Forelimb muscle (tissue), 1 donor: ENCODE results near the gene ARHGAP18. TPM values are rescaled to one million over a fixed set of nuclear protein-coding genes. Genes with fewer than 3 reads are reported as not detected.

ENCODE experiments used
- DNase-seq: peaks from one replicate; pipeline ENCODE4 v3.0.0-alpha.2; 2013; ENCODE audit warnings: low read depth
- polyA plus RNA-seq: library from polyadenylated mRNA; unstranded; fragments of 120-200 nt; gene quantifications from one replicate; pipeline ENCODE4 v1.2.1, GENCODE V29; 2013; ENCODE audit not compliant: insufficient read length

ARHGAP18 gene
- polyA plus RNA-seq, 1 donor: 14.1 TPM

DNA sequence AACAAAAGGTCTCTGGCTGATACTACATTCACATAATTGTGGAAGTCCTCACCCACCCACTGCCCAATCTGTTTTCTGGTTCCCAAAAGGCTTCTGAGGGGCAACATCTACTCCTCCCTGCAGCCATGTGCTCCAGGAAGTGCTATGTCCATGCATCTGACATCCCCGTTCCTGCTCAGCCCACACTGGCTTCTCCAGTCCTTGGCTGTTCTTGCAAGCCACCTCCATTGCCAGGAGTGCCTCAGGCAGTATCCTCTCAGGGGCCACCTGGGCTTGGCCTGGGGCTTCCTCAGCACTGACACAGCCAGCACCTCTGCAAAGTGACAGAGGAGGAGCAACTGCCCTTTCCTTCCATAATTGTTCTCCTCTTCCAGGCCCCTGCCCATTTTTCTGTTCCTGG lies 18.3 kb downstream of the ARHGAP18 start:
- no peak for DNase-seq

DNA sequence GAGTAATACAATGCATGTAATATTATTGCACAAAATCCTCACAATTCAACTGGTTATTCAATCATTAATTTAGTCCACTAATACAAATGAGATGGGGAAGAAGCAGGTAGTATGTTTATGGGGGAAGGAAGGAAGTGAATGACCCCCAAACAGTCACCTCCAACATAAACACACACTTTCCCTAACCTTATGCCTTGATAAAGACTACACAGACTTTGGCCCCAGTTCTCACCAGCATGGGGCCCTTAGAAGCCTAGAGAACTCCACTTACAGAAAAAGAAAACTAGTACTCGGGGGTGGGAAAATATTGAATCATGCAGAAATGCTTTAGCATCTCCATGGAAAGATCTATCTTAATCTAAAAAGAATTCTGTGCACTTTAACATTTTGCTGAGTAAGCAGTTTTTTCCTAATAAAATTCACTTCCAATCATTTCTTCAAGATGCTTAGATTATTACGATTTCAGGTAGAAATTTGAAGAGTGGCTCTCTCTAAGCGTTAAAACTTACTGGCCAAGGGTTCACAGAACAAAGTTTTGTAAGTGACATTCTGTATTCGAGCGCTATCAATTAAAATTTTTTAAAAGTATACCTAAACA lies 18.8 kb downstream of the ARHGAP18 start:
- DNase-seq: no peak

DNA sequence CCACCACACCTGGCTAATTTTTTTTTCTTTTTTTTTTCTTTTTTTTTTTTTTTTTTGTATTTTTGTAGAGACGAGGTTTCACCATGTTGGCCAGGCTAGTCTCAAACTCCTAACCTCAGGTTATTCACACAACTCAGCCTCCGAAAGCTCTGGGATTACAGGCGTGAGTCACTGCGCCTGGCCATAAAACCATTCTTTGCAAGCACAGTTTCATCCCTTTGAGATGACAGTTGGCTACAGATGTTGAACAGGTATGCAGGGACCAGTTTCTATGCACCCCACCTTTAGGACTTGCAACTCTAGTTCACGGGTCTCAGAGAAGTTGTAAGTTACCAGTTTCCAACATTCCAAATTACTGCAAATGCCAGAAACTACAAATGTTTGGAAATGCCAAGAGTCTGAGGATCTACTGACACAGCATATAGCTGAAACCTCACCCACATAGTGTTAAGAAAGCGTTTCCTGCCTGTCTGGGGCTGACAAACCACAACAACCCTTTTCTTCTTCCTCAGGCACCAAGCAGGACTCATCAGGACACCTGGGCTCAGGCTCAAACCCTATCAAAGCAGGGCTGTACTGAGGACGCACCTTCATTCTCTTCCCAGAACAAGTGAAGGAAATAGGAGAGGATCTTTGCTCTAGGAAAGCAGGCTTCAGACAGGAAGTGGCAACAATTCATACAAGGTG lies 22.9 kb downstream of the ARHGAP18 start:
- DNase-seq: no peak

DNA sequence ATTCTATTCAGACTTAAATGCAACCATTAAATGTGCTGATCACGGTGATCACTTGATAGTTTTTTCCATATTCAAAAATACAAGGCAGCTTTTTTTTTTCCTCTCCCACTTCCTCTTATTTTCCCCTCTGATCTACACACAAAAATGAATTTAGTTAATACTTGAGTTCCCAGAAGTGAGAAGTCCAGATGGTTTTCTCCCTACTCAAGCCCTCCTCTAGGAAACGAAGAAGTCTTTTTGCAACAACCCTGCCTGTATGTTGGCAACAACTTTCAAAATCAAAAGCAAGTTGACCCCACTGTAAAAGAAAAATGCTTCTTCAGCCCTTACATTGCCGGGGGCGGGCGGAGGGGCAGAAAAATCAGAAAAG lies 24.3 kb downstream of the ARHGAP18 start:
- DNase-seq: no peak

DNA sequence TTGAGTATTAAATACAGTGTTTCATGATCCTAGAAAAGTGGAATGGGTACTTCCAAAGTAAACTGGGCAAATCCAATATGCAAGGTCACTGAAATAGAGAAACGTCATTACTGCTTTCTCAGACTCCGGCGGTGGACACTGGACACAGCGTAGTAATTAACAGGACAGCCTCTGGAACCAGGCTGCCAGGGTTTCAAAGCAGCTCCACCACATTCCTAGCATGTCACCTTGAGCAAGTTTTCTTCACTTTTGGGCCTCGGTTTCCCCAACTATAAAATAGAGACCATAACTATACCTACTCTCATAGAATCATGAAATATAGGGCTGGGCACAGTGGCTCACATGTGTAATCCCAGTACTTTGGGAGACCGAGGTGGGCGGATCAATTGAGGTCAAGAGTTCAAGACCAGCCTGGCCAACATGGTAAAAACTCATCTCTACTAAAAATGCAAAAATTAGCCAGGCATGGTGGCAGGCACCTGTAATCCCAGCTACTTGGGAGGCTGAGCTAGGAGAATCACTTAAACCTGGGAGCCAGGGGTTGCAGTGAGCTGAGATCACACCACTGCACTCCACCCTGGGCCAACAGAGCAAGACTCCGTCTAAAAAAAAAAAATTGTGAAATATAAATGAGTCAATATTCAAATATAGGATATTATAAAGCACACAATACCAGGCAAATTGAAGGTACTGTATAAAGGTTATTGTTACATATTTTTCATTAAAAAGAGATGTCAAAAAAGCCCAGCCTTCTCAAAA lies 24.9 kb downstream of the ARHGAP18 start:
- no peak for DNase-seq

DNA sequence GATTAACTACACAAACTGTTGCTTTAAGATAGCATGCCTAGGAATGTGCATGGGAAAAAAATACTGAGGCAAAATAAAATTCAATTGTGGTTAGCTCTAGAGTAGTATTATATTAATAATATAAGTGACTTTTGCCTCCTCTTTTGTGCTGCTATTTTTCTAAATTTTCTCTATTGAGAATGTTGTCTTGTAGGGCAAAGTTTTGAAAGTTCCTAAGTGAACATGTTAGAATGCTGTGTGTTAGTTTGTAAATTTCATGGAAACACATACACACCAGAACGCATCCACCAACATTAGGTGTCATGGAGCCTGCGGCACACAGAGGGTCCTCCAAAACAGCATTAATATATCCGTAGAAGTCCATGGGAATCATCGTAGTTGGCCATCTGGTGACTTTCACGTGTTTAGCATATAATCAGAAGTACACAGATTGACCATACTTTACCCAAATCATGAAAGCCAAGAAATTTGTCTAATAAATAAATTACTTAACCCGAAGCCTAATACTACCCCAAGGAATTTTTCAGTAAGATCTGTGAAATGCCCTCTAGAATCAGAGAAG lies 25.6 kb downstream of the ARHGAP18 start:
- DNase-seq: no peak

DNA sequence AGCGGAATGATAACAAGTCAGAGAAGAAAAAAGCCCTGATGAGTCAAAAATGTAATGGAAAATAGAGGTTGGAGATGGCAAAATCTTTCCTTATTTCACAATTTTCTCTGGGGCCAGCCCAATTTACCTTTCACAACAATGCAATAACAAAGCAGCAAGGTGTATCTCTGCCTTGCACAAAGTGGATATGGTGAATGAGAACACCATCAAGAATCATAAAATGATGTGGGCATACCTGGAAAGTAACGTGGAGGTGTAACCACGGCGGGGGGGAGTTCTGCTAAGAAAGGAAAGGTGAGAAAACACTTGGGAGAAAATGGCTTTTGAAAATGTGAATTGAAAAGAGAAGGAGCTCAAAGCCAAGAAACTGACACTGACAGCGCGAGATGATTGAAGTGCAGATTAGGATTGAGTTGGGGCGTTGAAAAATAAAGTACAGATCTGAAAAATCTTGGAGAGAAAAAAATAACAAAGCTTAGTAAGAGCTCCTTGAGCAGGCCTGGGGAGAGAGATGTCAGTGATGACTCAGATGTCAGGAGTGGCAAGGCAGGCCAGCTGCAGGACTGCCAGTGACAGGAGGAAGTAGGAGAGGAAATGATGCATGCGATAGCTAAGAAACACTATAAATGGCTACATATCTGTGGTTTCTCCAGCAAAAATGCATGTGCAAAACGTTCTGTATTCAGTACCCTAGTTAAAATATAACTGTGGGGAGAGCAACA lies 26.2 kb downstream of the ARHGAP18 start:
- DNase-seq: no peak

DNA sequence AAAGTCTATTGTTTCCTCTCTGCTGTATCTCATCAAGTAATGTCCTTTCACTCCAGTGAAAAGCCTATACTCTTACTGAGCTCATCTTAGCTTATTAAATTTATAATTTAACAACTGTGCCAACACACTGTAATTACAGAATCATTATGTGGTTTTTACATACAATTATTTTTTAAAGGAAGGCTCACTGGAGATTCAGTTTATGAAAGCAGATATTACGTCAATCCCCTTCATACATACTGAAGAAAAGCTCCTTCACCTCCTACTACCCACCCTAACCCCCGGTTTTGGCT lies 28.1 kb downstream of the ARHGAP18 start:
- DNase-seq: no peak

DNA sequence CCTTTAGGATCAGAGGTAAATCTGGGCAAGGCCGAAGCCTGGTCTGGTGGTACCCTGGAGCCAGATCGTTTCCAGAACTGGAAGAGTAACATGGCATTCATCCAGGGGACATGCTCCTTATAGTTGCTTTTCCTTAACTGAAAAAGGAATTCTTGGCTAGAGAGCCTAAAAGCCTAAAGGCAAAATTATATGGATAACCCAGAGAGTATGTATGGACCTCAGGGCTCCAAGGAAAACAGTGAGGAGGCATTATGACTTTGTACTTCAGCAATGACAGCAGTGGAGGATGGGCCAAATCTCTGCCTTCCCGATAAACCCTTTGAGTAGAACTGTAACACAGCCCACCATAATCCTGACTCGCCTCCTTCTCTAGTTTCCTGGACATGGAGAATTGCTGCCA lies 29.3 kb downstream of the ARHGAP18 start:
- no peak for DNase-seq

DNA sequence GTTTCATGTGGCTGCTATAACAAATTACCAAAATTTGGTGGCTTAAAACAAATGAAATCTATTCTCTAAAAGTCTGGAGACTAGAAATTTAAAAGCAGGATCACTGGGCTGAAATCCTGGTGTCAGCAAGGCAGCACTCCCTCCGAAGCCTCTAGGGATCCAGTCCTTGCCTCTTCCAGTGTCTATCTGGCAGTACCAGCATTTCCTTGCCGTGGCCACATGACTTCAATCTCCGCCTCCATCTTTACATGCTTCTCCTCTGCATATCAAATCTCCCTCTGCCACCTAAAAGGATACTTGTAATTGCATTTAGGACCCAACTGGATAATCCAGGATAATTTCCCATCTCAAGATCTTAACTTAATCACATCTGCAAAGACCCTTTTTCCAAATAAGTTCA lies 30.2 kb downstream of the ARHGAP18 start:
- no peak for DNase-seq

DNA sequence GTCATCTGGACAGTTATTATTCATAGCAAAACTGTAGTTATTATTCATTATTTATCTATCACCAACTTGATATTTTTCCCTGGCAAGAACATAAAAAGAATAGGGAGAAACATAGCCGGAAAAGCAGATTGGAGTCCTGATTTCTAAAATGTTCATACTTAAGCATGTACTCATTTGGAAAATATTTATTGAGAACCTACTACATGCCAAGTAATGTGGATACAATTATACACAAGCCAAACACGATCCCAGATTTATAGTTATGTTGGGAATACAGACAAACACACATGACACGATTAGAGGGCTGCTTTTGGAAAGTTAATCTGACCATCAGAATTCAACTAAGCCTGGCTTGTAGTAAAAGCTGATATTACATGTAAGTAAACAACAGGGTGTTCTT lies 30.7 kb downstream of the ARHGAP18 start:
- peak; percentile 78 for DNase-seq

DNA sequence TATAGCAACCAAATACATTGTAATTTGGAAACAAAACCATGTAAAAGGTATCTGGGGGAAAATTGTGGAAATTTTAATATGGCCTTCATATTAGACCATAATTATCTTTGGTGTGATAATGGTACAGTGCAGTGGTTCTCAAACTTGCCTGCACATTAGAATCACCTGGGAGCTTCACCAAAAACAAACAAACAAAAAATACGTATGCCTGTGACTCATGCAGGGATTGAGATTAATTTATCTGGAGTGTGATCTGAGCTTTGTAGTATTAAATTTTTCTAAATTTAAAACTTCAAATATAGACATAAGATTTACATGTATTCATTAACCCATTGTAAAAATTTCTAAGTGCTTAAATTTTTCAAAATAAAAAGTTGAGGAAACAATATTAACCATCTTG lies 31.5 kb downstream of the ARHGAP18 start:
- DNase-seq: no peak

DNA sequence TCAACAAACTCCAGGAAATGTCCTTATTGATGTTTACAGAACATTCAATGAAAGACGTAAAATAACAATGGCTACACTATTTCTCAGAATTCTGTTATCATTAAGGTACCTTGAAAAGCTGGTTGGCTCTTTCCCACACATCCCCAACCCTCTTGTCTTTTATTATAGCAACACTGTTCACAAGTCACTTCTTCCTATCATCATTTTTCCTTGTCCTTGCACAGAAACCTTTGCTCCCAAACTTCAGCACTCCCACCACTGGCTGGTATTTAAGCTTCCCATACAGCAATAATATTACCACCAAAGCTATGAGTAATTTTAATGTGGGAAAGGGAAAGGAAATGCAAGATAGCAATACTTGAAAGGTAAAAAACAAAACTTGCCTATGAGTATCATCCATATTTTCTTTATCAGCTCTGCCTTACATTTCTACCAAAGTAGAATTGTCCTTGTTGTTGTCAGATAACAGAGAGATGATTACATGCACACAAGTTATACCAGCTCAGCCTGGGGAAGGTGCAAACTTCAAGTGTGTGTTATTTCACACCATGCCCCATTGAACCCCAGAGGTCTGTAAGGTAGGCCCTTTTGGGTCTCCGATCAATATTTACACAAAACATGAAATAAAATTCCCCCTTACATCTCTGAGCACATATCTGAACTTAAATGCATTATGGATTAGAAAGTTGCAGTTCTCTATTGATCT lies 32.2 kb downstream of the ARHGAP18 start:
- DNase-seq: no peak

DNA sequence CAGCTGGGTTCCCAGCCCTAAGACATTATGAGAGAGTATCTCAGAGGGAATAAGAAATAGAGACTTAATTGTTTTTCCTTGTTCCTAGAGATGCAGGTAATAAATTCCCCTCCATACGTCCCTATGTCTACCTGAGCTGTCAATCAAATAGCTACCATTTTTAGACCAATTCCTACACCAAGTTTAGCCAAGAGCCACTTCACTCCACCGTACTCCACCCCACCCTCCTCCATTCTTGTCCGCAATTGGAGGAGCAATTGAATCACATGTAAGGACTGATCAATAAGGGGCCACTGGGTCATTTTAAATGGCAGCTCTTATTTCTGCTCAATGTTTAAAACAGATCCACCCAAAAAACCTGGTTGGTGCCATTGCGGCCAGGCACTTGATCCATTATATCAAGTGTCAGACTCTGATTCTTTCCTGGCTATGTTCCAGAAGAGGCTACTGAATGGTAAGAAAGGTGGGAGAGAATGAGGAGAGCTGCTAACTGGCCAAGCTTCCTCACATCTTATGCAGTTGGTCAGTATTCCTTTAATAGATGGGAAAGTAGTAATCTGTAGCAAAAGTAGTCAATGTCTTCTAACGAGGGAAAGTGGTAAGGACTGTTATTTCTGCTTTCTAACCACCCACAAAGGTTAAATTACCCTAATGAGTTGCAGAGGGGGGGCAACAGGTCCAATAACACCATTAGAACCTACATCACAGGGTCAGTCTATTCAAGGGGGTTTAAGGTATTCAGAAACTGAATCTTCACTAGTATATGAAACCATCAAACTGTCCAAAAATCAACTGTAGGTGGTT lies 34.1 kb downstream of the ARHGAP18 start:
- no peak for DNase-seq

DNA sequence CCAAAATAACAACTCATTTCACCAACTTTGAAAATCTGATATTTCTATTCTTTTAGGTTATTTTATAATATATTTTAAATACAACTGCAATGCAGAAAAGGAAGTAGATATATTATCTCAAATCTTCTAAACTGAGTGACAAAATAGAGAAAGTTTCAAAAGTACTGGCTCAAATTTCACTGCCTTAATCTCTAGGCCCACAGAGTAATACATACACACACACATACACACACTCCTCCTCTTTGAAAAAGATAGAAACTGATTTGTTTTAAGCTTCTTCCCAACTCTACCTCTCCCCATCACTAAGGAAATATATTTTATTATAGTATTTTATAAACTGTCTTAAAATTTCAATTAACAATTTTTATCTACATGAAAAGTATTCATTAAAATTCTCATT lies 36.2 kb downstream of the ARHGAP18 start:
- DNase-seq: no peak

DNA sequence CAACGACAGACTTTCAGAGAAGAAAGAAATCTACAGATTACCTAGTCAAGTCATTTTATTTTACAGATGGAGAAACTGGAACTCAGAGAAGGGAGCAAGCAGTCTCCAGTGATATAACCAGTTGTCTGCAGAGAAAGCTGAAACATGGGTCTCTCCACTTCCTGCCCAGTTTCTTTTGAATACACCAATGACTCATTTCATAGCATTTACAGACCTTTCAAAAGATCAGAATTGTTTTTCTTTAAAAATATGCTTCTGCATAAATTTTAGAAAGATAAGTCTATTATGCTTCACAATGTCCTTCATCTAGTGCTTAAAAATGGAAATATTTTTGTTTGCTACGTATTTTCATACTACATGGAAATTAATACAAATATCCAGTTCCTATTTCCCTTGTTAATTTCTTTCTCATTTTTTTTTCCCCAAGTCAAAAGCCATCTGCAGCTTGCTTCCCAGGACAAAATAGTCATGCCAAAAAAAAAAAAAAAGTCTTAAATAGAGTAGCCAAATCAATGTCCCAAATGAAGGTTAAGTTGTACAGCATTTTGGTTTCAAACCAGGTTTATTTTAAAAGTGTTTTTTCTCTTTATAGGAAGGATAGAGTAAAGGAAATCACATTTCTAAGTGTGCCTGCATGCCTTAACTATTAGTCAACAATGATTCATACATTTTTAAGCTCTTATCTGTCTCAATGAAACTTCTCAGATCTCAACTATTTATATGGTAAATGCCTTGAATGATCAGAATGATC lies 36.9 kb downstream of the ARHGAP18 start:
- DNase-seq: no peak

DNA sequence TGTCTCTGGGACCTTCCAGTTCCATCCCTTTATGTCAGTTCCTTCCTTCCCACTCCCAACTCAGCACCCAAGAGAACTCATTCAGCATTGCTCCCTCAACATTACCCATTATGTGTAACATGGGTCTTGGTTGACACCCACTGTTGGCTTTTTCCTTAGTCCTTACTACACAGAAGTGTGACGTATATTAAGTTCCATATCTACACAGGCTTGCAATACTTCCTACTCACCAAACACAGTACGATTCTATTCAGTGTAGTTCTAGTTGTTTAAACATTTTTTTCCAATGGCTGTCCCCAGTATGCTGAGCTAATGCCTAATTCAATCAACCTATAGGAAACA lies 37.7 kb downstream of the ARHGAP18 start:
- no peak for DNase-seq

DNA sequence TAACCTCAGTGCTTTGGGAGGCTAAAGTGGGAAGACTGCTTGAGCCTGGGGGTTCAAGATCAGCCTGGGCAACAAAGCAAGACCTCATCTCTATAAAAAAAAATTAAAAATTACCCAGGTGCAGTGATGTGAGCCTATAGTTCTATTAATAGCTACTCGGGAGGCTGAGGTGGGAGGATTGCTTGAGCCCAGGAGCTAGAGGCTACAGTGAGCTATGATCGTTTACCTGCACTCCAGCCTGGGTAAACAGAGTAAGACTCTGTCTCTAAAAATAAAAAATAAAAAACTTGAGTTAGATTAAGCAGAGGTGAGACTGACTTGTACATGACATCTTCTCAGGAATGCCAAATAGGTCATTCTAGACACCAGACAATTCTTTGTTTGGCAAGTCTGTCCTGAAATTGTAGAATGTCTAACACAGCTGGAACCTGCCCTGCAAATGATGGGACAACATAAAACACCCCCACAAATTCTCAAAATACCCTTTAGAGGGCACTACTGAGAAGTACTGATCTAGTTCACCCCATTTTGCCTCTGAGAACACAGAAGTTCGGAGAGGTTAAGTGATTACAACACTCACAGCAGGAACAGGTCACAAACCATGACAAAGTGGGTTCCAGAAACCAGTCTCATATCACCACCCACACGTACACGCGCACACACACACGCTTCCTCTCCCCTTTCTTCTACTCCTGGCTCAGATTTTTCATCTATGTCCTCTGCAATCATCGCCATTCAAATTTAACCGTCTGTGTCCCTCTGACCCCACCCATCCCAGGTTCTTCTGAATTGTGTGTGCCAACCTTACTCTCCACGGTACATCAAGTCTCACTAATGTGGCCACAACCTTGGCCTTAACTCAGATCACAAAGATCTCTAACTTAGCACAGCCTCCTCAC lies 38.3 kb downstream of the ARHGAP18 start:
- no peak for DNase-seq

DNA sequence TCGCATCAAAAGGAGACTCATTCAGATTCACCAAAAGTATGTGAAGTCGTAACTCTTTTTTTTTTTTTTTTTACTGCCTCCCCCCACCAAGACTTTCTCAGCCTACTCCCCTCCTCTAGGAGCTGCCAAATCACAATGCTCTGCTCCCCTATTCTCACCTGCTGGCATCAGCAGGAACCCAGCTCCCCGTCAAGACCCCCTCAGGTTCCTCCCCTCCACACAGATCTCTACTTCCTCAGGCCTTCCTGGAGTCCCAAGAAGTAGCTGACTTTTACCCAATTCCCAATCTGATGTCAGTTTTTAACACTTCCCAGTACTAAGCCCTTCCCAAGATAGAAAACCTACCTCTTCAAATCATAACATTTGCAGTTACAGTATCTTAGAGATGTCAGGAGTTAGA lies 39.3 kb downstream of the ARHGAP18 start:
- DNase-seq: no peak
